ENCODE measurements around the gene UCHL5. TPM values are rescaled to one million over a fixed set of nuclear protein-coding genes. Genes with fewer than 3 reads are reported as not detected.
"Not testable (repeated sequence)": the region's sequence is repeated elsewhere in the genome, so short reads cannot be mapped to it uniquely, and the experiment has no call there.

The UCHL5 gene
- total and polyA plus RNA-seq, 5 donors, result 26.9 to 39.4 (median 34.4) TPM

DNA sequence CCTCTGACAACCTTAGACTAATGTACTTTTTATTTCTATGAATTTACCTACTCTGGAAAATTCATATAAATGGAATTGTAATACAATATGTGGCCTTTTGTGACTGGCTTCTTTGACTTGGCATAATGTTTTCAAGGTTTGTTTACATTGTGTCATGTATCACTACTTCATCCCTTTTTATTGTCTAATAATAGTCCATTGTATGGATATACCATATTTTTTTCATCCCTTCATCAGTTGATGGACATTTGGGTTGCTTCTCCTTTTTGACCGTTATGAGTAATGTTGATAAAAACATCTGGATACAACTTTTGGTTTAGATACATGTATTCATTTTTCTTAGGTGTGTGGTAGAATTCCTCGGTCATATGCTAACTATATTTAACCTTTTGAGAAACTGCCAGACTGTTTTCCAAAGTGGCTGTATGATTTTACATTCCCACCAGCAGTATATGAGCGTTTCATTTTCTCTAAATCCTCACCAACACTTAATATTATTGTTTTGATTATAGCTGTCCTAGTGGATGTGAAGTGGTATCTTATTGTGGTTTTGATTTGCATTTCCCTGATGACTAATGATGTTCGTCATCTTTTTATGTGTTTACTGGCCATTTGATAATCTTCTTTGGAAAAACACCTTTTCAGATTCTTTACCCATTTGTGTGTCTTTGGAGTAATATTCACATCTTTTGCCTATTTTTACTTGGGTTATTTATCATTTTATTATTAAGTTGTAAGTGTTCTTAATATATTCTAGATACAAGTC lies 3.7 kb upstream of the UCHL5 start:
- Histone ChIP-seq H3K4me1 (ENCODE audit: control insufficient read depth, insufficient read depth, low read length) (peaks cover 2% of the 10 kb centered on the region), H3K27me3 (ENCODE audit: control insufficient read depth, insufficient read depth) (no peaks in the 10 kb centered on the region), H3K27ac (ENCODE audit: low read length) (no peak overlapping the region), H3K9me3 (ENCODE audit: control insufficient read depth, low read length) (no peaks in the 10 kb centered on the region), H3K4me3 (ENCODE audit: low read length) (no peak overlapping the region)
- DNase-seq (no peak), ATAC-seq (no peak)
- 93% methylated on average over 4 of the region's 4 CpGs for WGBS
- intact Hi-C loops (cut with DNase I), result no loop called here

DNA sequence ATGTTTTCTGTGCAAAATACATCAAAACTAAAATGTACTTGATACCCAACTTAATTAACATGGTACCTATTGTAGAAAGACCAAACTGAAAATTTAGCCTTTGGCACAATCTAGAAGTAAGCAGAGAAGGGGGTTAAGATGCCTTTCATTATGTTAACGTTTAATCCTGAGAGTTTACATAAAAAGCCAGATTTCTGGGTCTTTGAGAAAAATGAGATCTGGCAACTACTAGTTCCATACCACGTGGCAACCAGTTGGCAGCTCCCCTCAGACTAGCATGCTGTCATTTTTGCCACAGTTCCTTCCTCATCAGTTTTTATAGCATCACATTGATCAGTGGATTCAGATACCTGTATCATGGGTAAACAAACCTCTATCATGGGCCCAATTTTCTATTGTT lies 1.8 kb upstream of the UCHL5 start:
- WGBS, result 8% methylated on average over 2 of the region's 2 CpGs
- DNase-seq (peak in 1 of 3 donors; percentile 45), ATAC-seq (no peak)
- intact Hi-C loops (cut with DNase I), result no loop called here
- Histone ChIP-seq H3K4me3 (ENCODE audit: low read length) (peak overlapping the region; percentile 79), H3K27me3 (ENCODE audit: control insufficient read depth, insufficient read depth) (no peaks in the 10 kb centered on the region), H3K9me3 (ENCODE audit: control insufficient read depth, low read length) (no peaks in the 10 kb centered on the region), H3K4me1 (ENCODE audit: control insufficient read depth, insufficient read depth, low read length) (peaks cover 2% of the 10 kb centered on the region), H3K27ac (ENCODE audit: low read length) (no peak overlapping the region)

DNA sequence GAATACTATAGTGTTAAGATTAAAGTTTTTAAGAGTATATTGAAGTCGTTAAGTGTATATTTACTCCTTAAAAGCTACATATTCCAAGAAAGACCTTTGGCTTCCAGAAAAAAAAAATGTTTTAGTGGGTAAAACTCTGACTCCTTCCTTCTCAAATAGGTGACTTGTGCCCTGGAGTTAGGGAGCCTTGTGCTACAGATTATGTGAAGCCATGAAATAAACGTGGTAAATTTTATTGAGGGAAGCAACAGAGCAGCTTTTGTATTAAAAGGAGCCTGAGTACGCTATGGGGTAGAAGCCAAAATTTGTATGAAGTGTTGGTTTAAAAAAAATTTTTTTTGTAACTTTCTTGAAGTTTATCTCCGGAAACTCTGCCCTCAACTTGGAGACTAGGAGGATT lies 1.2 kb upstream of the UCHL5 start:
- peak overlapping the region; percentile 79 for H3K4me3 ChIP-seq (ENCODE audit: low read length)
- intact Hi-C loops (cut with DNase I), result no loop called here
- ATAC-seq, result no peak
- no peak overlapping the region for H3K27ac ChIP-seq (ENCODE audit: low read length)
- H3K4me1 ChIP-seq (ENCODE audit: control insufficient read depth, insufficient read depth, low read length), result peaks cover 2% of the 10 kb centered on the region
- no peaks in the 10 kb centered on the region for H3K27me3 ChIP-seq (ENCODE audit: control insufficient read depth, insufficient read depth)
- no peaks in the 10 kb centered on the region for H3K9me3 ChIP-seq (ENCODE audit: control insufficient read depth, low read length)
- DNase-seq, result no peak
- WGBS, result 11% methylated on average over 4 of the region's 4 CpGs

DNA sequence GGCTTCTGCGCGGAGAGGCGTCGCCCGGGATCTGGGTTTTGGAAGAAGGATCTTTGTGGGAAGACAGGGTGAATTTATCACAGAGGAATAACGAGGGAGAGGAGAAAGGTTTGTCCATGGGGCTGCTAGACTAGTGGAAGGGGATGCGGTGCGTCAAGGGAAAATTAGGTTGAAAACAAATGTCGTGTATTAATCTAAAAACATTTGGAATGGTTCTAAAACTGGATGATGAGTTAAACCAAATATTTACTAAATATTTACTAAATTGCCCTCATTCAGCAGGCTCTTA lies 899 bp upstream of the UCHL5 start:
- no peaks in the 10 kb centered on the region for H3K9me3 ChIP-seq (ENCODE audit: control insufficient read depth, low read length)
- peak overlapping the region; percentile 96 for H3K27ac ChIP-seq (ENCODE audit: low read length)
- peak overlapping the region; percentile 79 for H3K4me3 ChIP-seq (ENCODE audit: low read length)
- intact Hi-C loops (cut with DNase I), result no loop called here
- ATAC-seq, result no peak
- under 1% methylated on average over 9 of the region's 9 CpGs for WGBS
- H3K27me3 ChIP-seq (ENCODE audit: control insufficient read depth, insufficient read depth), result no peaks in the 10 kb centered on the region
- DNase-seq, result no peak
- H3K4me1 ChIP-seq (ENCODE audit: control insufficient read depth, insufficient read depth, low read length), result peaks cover 2% of the 10 kb centered on the region

DNA sequence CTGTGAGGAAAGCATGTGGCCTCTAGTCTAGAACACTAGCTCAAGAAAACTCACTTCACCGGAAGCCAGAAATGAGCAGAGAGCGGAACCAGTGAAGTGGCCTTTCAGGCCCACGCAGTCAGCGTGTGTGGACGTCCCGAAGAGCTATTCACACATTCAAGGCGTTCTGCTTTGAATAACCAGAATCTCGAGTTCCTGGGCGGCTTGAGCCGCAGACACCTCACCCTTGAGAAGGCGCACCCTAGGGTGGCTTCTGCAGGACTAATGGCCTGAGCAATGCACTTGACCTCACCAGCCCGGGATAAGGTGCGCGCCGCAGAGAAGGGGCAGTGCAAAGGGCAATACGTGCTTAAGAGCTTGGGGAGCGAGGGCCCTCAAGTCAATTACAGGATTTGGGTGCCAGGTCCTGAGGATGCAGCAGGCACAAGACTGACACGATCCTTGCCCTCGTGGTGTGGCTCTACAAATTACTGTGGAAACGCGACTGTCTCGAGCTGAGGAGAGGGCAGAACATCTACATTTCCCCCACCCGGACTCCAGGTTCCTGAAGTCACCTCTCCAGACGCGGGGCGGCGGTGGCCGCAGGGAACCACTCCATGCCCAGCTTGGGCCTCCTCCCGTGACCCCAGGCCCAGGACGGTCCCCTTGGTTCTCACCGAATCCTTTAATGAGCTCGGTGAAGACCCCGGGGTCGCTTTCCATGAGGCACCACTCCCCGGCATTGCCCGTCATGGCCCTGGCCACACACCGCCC lies 455 bp downstream of the UCHL5 start:
- H3K4me1 ChIP-seq (ENCODE audit: control insufficient read depth, insufficient read depth, low read length), result peaks cover 6% of the 10 kb centered on the region
- intact Hi-C loops (cut with DNase I), result no loop called here
- WGBS, result under 1% methylated on average over 37 of the region's 37 CpGs
- H3K9me3 ChIP-seq (ENCODE audit: control insufficient read depth, low read length), result no peaks in the 10 kb centered on the region
- H3K4me3 ChIP-seq (ENCODE audit: low read length), result peak overlapping the region; percentile 79
- ATAC-seq (peak; percentile 6 to 23), DNase-seq (peak; percentile 28 to 63 (median 60))
- H3K27ac ChIP-seq (ENCODE audit: low read length), result peak overlapping the region; percentile 96
- no peaks in the 10 kb centered on the region for H3K27me3 ChIP-seq (ENCODE audit: control insufficient read depth, insufficient read depth)

DNA sequence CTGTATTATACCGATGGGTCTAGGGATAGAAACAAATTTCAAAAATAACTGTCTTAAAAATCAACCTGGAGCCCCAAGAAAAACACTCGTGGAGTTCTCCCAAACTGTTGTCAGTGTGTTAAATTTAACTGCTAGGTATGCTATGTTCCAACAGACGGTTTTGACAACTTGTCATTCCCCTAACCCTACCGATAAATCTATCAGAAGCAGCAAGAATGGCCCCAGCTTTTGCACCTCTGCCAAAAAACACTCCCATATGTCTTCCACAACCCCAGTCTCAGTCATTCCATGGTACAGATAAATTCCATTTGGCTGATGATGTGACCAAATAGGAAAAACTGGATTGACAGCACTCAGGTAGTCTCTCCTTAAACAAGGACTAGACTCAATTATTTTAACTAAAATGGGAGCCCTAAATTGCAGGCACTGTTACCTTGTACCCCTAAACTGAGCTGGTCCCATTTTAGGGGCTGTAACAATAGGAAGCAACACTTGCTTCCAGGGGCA lies 4.9 kb downstream of the UCHL5 start:
- intact Hi-C loops (cut with DNase I), result no loop called here
- H3K27ac ChIP-seq (ENCODE audit: low read length), result no peak overlapping the region

DNA sequence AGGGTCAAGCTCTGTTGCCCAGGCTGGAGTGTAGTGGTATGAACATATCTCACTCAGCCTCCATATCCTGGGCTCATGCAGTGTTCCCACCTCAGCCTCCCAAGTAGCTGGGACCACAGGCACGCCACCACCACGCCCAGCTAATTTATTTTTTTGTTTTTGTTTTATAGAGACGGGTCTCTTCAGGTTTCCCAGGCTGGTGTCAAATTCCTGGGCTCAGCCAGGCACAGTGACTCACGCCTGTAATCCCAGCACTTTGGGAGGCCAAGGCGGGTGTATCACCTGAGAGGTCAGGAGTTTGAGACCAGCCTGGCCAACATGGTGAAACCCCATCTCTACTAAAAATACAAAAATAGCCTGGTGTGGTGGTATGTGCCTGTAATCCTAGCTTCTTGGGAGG lies 10.2 kb downstream of the UCHL5 start:
- DNase-seq; H3K27me3 ChIP-seq (ENCODE audit: control insufficient read depth, insufficient read depth); H3K27ac ChIP-seq (ENCODE audit: low read length); intact Hi-C loops (cut with DNase I); ATAC-seq; H3K4me1 ChIP-seq (ENCODE audit: control insufficient read depth, insufficient read depth, low read length); H3K4me3 ChIP-seq (ENCODE audit: low read length); H3K9me3 ChIP-seq (ENCODE audit: control insufficient read depth, low read length): not testable (repeated sequence)
- WGBS, result 94% methylated on average over 5 of the region's 5 CpGs

More for the DNA sequence above, 4.9 kb downstream of the UCHL5 start:
- no peak for ATAC-seq
- DNase-seq, result no peak
- no peak overlapping the region for H3K4me3 ChIP-seq (ENCODE audit: low read length)
- H3K4me1 ChIP-seq (ENCODE audit: control insufficient read depth, insufficient read depth, low read length), result peaks cover 5% of the 10 kb centered on the region
- H3K9me3 ChIP-seq (ENCODE audit: control insufficient read depth, low read length), result no peaks in the 10 kb centered on the region
- WGBS, result 73% methylated on average over 4 of the region's 4 CpGs
- no peaks in the 10 kb centered on the region for H3K27me3 ChIP-seq (ENCODE audit: control insufficient read depth, insufficient read depth)

DNA sequence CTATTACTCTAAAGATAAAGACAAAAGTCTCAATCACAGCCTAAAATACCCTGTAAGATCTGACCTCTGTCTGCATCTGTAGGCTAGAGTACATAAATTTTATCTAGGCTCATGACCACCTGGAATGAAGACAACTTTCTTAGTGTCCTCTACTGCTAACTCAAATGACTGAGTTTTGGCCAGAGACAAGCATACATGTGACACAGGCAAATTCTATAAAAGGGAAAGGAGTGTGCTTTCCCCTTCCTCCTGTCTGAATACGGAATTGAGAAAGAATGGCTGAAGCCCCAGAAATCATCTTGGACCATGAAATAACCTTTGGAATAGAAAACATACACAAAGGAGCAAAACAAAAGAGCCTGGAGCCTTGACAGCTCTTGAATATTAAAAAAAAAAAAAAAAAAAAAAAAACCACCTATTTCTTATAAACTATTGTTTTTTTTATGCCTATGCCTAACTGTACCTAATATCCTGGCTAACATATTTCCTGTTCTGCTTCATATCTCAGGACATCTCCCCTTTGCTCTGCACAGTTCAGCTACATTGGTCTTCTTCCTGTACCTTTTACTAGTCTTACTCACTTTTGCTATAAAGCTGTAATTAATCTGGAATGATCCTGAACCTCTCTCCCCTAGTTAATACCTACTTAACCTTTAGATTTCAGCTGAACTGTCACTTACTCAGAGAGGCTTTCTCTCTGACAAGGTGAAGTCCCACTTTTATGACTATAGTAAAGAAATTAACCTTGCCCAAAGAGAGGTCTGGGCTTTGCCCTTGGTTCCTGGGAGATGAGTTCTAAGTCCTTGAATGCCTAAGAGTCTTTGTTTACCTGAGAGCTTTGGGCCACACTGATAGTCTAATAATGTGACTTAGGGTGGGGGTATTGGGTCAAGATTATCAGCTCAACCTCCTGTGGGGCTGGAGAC lies 16.1 kb downstream of the UCHL5 start:
- H3K9me3 ChIP-seq (ENCODE audit: control insufficient read depth, low read length), result no peaks in the 10 kb centered on the region
- WGBS, result 81% methylated on average over 1 of the region's 1 CpG
- intact Hi-C loops (cut with DNase I), result no loop called here
- H3K27ac ChIP-seq (ENCODE audit: low read length), result peak overlapping the region; percentile 26
- no peaks in the 10 kb centered on the region for H3K4me1 ChIP-seq (ENCODE audit: control insufficient read depth, insufficient read depth, low read length)
- no peak overlapping the region for H3K4me3 ChIP-seq (ENCODE audit: low read length)
- H3K27me3 ChIP-seq (ENCODE audit: control insufficient read depth, insufficient read depth), result no peaks in the 10 kb centered on the region
- DNase-seq (no peak), ATAC-seq (no peak)

DNA sequence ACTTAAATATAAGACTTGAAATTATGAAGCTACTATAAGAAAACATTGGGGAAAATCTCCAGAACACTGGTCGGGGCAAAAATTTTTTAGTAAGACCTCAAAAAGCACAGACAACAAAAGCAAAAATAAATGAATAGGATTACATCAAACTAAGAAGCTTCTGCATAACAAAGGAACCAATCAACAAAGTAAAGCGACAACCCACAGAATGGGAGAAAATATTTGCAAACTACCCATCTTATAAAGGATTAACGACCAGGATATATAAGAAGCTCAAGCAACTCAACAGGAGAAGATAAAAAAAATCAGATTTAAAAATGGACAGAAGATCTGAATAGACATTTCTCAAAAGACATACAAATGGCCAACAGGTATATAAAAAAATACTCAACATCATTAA lies 19.1 kb downstream of the UCHL5 start:
- no peak for ATAC-seq
- WGBS, result 93% methylated on average over 3 of the region's 3 CpGs
- intact Hi-C loops (cut with DNase I), result no loop called here

DNA sequence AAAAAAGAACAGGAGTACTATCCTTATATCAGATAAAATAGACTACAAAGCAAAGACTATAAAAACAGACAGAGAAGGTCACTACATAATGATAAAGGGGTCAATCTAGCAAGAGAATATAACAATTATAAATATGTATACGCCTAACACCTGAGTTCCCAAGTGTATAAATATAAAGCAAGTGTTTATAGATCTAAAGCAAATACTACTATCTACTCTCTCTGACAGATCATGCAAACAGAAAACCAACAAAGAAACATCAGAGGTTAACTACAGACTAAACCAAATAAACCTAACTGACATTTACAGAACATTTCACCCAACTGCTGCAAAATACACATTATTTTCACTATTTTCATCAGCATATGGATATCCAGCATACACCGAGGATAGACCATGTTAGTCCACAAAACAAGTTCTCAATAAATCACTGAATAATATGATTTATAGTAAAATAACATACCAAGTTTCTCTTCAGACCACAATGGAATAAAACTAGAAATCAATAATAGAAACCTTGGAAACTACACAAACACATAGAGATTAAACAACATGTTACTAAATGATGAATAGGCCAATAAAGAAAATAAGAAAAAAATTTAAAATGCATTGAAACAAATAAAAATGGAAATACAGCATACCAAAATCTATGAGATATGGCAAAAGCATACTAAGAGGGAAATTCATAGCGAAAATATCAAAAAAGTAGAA lies 22.7 kb downstream of the UCHL5 start:
- no peak for ATAC-seq

More for the DNA sequence above, 19.1 kb downstream of the UCHL5 start:
- Histone ChIP-seq H3K4me1 (ENCODE audit: control insufficient read depth, insufficient read depth, low read length) (no peaks in the 10 kb centered on the region), H3K27ac (ENCODE audit: low read length) (no peak overlapping the region), H3K4me3 (ENCODE audit: low read length) (no peak overlapping the region), H3K27me3 (ENCODE audit: control insufficient read depth, insufficient read depth) (no peaks in the 10 kb centered on the region), H3K9me3 (ENCODE audit: control insufficient read depth, low read length) (no peaks in the 10 kb centered on the region)
- DNase-seq, result no peak

More for the DNA sequence above, 22.7 kb downstream of the UCHL5 start:
- Histone ChIP-seq H3K4me1 (ENCODE audit: control insufficient read depth, insufficient read depth, low read length) (no peaks in the 10 kb centered on the region), H3K4me3 (ENCODE audit: low read length) (no peak overlapping the region), H3K9me3 (ENCODE audit: control insufficient read depth, low read length) (no peaks in the 10 kb centered on the region), H3K27me3 (ENCODE audit: control insufficient read depth, insufficient read depth) (no peaks in the 10 kb centered on the region), H3K27ac (ENCODE audit: low read length) (no peak overlapping the region)
- intact Hi-C loops (cut with DNase I), result no loop called here
- 99% methylated on average over 3 of the region's 3 CpGs for WGBS
- no peak for DNase-seq
